Thoracic aorta (tissue), 2 donors: ENCODE results near the gene ERG. TPM values are rescaled to one million over a fixed set of nuclear protein-coding genes. Genes with fewer than 3 reads are reported as not detected.

Experiments
- ATAC-seq: fragments of 150-250 bp; one replicate; pipeline ENCODE4 v1.8.0; 2017; ENCODE audit warnings: low read depth; ENCODE audit not compliant: insufficient number of reproducible peaks, low FRiP score
- DNase-seq: peaks from one replicate; pipeline ENCODE4 v3.0.0-alpha.2; 2020; ENCODE audit warnings: low spot score
- H3K27ac ChIP-seq, 2 donors: fragments of 200-600 bp; sonication (generic); 1 replicate in 1 of 2; 2 replicates in 1 of 2; pipeline ENCODE4 v1.5.1; 2016; ENCODE audit warnings: mild to moderate bottlenecking in 2 of 2, moderate library complexity in 2 of 2
- H3K27me3 ChIP-seq: fragments of 200-600 bp; sonication (generic); replicated peaks from 2 replicates; pipeline ENCODE4 v1.6.0; 2016; ENCODE audit warnings: mild to moderate bottlenecking; ENCODE audit not compliant: insufficient read depth
- H3K36me3 ChIP-seq: fragments of 200-600 bp; sonication (generic); one replicate; pipeline ENCODE4 v1.5.1; 2016
- H3K4me1 ChIP-seq, 2 donors: fragments of 200-600 bp; sonication (generic); 1 replicate in 1 of 2; 2 replicates in 1 of 2; pipeline versions ENCODE4 v1.5.1 to v1.6.0; 2016; ENCODE audit warnings: low read depth in 2 of 2, mild to moderate bottlenecking in 1 of 2; ENCODE audit not compliant: control insufficient read depth in 1 of 2
- H3K4me3 ChIP-seq: fragments of 200-600 bp; sonication (generic); 2 replicates; pipeline ENCODE4 v1.5.1; 2016; ENCODE audit warnings: mild to moderate bottlenecking
- H3K9me3 ChIP-seq: fragments of 200-600 bp; sonication (generic); 2 replicates; pipeline ENCODE4 v1.5.1; 2016
- total RNA-seq, 2 donors: library from RNA; depleted of rRNA; stranded (reverse); fragments of >200 nt; gene quantifications; one replicate each; pipeline versions ENCODE4 v1.1.0 to v1.2.3, GENCODE V29; 2016
- TF ChIP-seq, protein P1 (sequence below): fragments of 200-600 bp; sonication (generic); IDR thresholded peaks from one replicate; pipeline ENCODE4 v1.5.1; 2019; ENCODE audit warnings: antibody characterized with exemption

ERG gene
- total RNA-seq, 2 donors from 2014 or later: 40.2 to 177 TPM

DNA sequence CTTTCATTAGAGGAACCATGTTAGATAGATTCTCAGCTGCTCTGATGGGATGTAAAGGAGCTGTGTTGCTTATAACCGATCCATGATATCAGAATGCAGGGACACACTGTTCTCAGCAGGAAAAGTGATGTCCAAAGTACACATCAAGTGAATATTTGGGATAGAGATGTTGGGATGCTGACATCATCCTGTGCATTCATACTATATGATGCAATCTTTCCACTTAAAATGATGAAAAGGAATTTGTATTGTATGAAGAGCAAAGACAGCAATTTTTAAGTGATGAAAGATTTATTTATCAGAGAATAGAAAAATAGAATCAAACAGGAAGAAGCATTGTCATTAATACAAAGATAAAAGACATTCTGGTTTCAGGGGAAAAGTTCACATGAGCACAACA lies 110.1 kb downstream of the ERG start:
- H3K27ac ChIP-seq: peak overlapping the region; percentile 18 to 34
- no peak for ATAC-seq
- no peaks in the 10 kb centered on the region for H3K9me3 ChIP-seq

DNA sequence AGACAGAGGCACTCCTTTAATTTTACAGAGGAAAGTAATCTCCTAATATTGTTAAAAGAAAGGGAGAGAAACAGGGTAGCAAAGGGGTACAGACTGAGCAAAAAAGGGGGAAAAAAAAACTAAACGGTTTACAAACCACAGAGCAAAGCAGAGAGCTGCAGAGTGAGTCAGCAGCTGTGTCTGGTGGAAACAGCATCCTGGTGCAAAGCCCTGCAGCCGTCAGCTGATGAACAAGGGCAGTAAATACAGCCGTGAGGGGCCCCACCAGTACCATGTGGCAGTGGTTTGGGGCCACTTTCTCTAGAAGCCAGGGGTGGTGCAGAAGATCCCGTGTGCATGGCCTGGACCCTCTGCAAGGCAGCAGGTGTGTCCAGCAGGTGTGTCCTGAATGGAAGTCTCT lies 111.3 kb downstream of the ERG start:
- Histone ChIP-seq H3K9me3 (no peaks in the 10 kb centered on the region), H3K27ac (no peak overlapping the region), H3K4me3 (no peak overlapping the region), H3K36me3 (peaks cover 22% of the 10 kb centered on the region), H3K27me3 (no peaks in the 10 kb centered on the region), H3K4me1 (peaks cover 10 to 55% of the 10 kb centered on the region in 2 donors)
- ATAC-seq (no peak), DNase-seq (no peak)
- TF ChIP-seq, protein P1, sequence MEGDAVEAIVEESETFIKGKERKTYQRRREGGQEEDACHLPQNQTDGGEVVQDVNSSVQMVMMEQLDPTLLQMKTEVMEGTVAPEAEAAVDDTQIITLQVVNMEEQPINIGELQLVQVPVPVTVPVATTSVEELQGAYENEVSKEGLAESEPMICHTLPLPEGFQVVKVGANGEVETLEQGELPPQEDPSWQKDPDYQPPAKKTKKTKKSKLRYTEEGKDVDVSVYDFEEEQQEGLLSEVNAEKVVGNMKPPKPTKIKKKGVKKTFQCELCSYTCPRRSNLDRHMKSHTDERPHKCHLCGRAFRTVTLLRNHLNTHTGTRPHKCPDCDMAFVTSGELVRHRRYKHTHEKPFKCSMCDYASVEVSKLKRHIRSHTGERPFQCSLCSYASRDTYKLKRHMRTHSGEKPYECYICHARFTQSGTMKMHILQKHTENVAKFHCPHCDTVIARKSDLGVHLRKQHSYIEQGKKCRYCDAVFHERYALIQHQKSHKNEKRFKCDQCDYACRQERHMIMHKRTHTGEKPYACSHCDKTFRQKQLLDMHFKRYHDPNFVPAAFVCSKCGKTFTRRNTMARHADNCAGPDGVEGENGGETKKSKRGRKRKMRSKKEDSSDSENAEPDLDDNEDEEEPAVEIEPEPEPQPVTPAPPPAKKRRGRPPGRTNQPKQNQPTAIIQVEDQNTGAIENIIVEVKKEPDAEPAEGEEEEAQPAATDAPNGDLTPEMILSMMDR: no peak

More for the DNA sequence above, 110.1 kb downstream of the ERG start:
- no peak for DNase-seq
- H3K36me3 ChIP-seq: peaks cover 21% of the 10 kb centered on the region
- H3K27me3 ChIP-seq: no peaks in the 10 kb centered on the region
- TF ChIP-seq, protein P1: no peak
- no peak overlapping the region for H3K4me3 ChIP-seq
- H3K4me1 ChIP-seq: peaks cover 10 to 49% of the 10 kb centered on the region in 2 donors

DNA sequence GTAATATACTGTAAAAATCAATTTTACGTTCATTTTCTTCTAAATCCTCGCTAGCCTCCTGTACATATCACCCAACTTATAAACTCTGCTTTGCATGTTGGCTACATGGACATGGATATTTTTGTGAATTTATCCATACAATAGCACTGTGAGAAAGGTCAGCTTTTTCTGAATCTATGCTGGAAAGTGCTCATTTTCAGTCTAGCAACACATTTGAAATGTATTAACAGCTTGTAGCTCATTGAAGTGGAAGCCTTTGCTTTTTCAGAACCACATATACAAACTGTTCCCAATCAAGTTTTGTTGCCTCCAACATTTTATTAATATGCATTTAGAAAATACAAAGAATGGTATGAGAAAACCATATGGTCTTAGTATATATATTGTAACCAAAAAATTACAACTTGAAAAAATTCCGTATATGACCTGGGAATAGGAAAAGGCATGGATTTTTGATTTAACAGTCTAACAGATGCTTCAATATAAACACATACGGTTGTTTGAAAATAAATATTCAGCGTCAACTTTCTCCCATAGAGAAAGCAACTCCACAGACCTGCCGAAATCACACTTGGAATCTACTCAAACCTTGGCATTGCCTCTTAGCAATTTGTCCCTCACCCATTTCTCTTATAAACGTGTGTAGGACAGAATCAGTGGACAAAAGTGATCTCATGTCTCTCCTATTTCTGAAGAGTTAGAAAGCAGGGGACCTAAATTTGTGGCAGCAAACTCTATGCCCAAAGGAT lies 112.7 kb downstream of the ERG start:
- Histone ChIP-seq H3K27me3 (no peaks in the 10 kb centered on the region), H3K9me3 (no peaks in the 10 kb centered on the region), H3K4me3 (no peak overlapping the region), H3K27ac (no peak overlapping the region), H3K4me1 (peaks cover 10 to 69% of the 10 kb centered on the region in 2 donors), H3K36me3 (peaks cover 17% of the 10 kb centered on the region)
- no peak for DNase-seq
- ATAC-seq: no peak
- TF ChIP-seq, protein P1: no peak

DNA sequence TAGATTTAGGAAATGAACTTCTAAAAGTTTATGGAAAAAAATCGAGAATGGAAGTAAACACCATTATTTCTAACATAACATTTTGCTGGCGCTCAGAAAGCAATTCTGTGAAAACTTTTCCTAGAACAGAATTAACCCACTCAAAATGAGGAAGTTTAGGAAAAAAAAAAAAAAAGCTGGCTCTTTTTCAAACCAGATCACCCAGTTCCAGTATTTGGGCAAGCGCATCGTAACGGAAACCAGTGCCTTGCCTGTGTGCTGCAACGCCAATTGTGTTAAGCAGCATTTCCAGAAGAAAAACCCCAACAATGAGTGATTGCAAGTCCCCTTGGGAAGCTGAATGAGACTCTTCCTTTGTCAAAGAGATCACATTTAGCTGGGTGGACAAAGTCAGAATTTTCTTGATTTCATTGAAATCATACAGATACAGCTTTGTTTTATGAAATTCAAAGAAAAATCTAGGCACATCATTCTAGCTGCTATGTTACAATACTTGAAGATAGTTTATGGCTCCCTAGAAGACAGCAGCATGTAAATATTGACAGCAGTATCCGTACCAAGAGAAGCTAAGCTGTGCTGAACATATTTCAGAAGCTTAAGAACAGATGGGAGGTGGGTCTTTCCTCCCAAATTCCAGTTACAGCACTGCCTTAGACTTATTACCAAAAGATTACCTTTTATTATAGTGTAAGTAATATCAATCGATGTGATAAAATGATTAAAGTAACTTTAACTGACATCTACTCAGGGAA lies 113.4 kb downstream of the ERG start:
- peaks cover 13 to 69% of the 10 kb centered on the region in 2 donors for H3K4me1 ChIP-seq

DNA sequence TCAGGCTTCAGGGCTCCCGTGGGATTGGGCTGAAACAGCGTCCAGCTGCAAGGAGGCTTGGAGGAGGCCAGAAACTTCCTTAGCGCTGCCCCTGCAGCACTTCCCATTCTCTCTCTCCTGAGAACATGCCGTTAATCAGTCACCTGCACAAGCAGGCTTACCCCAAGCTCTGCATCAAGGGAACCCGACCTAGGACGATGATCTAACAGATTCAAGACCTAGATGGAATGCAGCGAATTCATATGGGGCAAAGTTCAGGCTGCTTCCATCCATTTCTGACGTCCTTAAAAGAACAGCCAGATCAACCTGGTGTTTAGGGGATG lies 114.1 kb downstream of the ERG start:
- Histone ChIP-seq H3K9me3 (no peaks in the 10 kb centered on the region), H3K4me3 (peak overlapping the region; percentile 33), H3K27me3 (no peaks in the 10 kb centered on the region), H3K27ac (peak overlapping the region; percentile 35 to 40), H3K36me3 (peaks cover 17% of the 10 kb centered on the region), H3K4me1 (peaks cover 14 to 69% of the 10 kb centered on the region in 2 donors)
- DNase-seq (no peak), ATAC-seq (no peak)
- TF ChIP-seq, protein P1: no peak

More for the DNA sequence above, 113.4 kb downstream of the ERG start:
- Histone ChIP-seq H3K27me3 (no peaks in the 10 kb centered on the region), H3K9me3 (no peaks in the 10 kb centered on the region), H3K4me3 (peak overlapping the region; percentile 33), H3K36me3 (peaks cover 17% of the 10 kb centered on the region), H3K27ac (peak overlapping the region; percentile 35 to 40)
- TF ChIP-seq, protein P1: no peak
- ATAC-seq (no peak), DNase-seq (no peak)
